Activated CD4-positive, alpha-beta T cell treated with anti-CD3 and anti-CD28 coated beads, Interleukin-2, amount 10 ng/mL, durations not matched to agents 7 days and 5 days (primary cell): ENCODE results near the gene QRFPR. TPM values are rescaled to one million over a fixed set of nuclear protein-coding genes. Genes with fewer than 3 reads are reported as not detected.
"Not testable (repeated sequence)": the region's sequence is repeated elsewhere in the genome, so short reads cannot be mapped to it uniquely, and the experiment has no call there.

Experiments
- CTCF ChIA-PET: fragments of 350-600 bp; sonication (Branson Sonifier 250); formaldehyde crosslinking; loops from one replicate; lab custom pipeline; 2021; ENCODE audit warnings: antibody characterized with exemption; lab: Charles Lee
- POLR2A ChIA-PET: fragments of 350-600 bp; sonication (Branson Sonifier 250); formaldehyde crosslinking; loops from one replicate; lab custom pipeline; 2021; ENCODE audit warnings: antibody characterized with exemption; lab: Charles Lee
- DNase-seq: peaks from one replicate; pipeline ENCODE4 v3.0.0-alpha.2; 2020
- H3K27ac Mint-ChIP-seq: one replicate; pipeline ENCODE4 v1.8.0; 2021; ENCODE audit warnings: mild to moderate bottlenecking, moderate library complexity, mixed read lengths
- H3K27me3 Mint-ChIP-seq: one replicate; pipeline ENCODE4 v1.8.0; 2021; ENCODE audit warnings: mixed read lengths
- H3K36me3 Mint-ChIP-seq: one replicate; pipeline ENCODE4 v1.8.0; 2021; ENCODE audit warnings: low read depth, mixed read lengths
- H3K4me1 Mint-ChIP-seq: one replicate; pipeline ENCODE4 v1.8.0; 2021; ENCODE audit warnings: mixed read lengths
- H3K4me3 Mint-ChIP-seq: one replicate; pipeline ENCODE4 v1.8.0; 2021; ENCODE audit warnings: mild to moderate bottlenecking, moderate library complexity, mixed read lengths
- H3K9me3 Mint-ChIP-seq: one replicate; pipeline ENCODE4 v1.8.0; 2021; ENCODE audit warnings: mixed read lengths
- total RNA-seq, 2 experiments: library from RNA; stranded (reverse); gene quantifications; one replicate each; pipeline ENCODE4 v1.2.3, GENCODE V29; 2021

Gene QRFPR
- total RNA-seq = not detected

DNA sequence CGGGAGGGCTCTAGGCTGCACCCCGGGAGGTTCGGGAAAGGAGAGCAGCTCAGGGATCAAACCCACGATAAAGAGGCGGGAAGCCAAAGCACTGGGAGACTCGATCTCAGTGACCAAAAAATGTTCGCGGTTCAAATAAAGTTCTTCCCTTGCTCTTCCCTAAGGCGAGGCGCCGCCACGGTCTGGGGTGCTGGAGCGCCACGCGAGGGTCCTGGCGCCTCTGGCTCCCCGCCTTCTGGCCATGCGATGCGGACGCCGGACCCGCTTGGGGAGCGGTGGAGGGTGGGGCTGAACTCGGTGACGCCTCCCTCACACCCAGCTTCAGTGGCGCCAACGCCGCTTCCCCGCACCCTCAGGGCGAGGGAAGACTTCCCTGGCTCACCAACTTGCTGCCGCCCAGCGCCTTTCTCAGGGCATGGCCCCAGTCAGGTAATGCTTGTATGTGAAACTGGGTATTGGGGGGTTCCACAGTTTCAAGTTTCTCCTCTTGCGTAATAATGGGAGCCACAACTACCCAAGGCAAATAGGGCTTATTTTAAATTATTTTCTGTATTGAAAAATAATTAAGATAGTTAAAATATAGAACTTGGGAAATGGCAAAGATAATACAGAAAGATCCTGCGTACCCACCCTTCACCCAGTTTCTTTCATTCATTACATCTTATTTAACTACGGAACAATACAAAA lies at the start of gene QRFPR:
QRFPR (minus strand) TSS at position 243 of the 687 bp plus-strand sequence. CDS start 371 bp downstream, outside the sequence.
- CTCF ChIA-PET = interaction anchor here (0.7 kb wide), 1 partner anchor 277 kb away, joined by 3 read pairs; no protein-coding TSS in a partner anchor

DNA sequence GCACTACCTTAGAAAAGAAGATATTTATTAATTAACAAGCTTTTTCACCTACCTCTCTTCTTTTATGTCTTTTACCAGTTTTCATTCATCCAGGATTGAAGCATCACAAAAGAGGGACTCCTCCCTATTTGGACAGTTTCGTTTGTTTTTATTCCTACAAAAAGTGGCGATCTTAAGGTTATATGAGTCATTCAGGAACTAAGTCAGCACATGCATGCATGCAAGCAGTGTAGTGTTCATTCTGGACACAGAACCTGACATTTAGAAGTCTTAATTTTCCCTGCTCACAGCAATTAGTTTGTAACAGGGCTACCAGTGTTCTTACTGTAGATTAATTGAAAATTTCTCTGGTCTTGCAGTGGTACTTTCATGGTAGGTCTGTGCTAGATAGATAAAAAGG lies 47.9 kb upstream of the QRFPR start:
- Mint-ChIP-seq H3K9me3 (no peaks in the 10 kb centered on the region), H3K4me3 (no peak overlapping the region), H3K27me3 (peaks cover 2% of the 10 kb centered on the region), H3K4me1 (no peaks in the 10 kb centered on the region), H3K27ac (no peak overlapping the region), H3K36me3 (no peaks in the 10 kb centered on the region)
- ChIA-PET CTCF (no interaction called here), POLR2A (no interaction called here)
- no peak for DNase-seq

More for the DNA sequence above, at the start of gene QRFPR:
- POLR2A ChIA-PET = no interaction called here
- DNase-seq = no peak
- H3K27me3 Mint-ChIP-seq = peaks cover 71% of the 10 kb centered on the region
- no peaks in the 10 kb centered on the region for H3K9me3 Mint-ChIP-seq
- peak within 1 kb of the TSS; percentile 58 for H3K27ac Mint-ChIP-seq
- peak within 1 kb of the TSS; percentile 44 for H3K4me3 Mint-ChIP-seq
- no peaks in the 10 kb centered on the region for H3K36me3 Mint-ChIP-seq
- H3K4me1 Mint-ChIP-seq = peaks cover 6% of the 10 kb centered on the region

DNA sequence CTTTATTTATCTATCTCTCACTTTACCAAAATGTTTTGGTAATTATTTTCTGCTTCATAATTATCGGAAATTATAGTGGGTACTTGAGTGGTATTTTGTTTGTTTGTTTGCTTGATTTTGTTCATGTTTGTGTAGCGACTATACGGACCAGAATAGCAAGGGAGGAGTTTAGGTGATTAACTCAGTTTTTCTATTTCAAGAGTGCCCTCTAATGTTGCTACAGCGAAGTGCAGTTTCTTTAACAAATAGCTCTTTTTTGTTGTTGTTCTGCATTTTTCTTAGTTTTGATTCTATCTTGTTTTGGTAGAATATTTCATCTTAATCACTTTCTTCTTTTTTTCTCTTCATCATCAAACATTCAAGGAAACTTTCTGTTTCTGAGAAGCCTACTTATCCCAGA lies 40.8 kb upstream of the QRFPR start:
- CTCF ChIA-PET = no interaction called here
- H3K27me3 Mint-ChIP-seq = peaks cover 4% of the 10 kb centered on the region
- H3K4me1 Mint-ChIP-seq = no peaks in the 10 kb centered on the region
- no peak for DNase-seq
- no peaks in the 10 kb centered on the region for H3K9me3 Mint-ChIP-seq
- no peak overlapping the region for H3K4me3 Mint-ChIP-seq
- no peak overlapping the region for H3K27ac Mint-ChIP-seq
- POLR2A ChIA-PET = no interaction called here
- no peaks in the 10 kb centered on the region for H3K36me3 Mint-ChIP-seq

DNA sequence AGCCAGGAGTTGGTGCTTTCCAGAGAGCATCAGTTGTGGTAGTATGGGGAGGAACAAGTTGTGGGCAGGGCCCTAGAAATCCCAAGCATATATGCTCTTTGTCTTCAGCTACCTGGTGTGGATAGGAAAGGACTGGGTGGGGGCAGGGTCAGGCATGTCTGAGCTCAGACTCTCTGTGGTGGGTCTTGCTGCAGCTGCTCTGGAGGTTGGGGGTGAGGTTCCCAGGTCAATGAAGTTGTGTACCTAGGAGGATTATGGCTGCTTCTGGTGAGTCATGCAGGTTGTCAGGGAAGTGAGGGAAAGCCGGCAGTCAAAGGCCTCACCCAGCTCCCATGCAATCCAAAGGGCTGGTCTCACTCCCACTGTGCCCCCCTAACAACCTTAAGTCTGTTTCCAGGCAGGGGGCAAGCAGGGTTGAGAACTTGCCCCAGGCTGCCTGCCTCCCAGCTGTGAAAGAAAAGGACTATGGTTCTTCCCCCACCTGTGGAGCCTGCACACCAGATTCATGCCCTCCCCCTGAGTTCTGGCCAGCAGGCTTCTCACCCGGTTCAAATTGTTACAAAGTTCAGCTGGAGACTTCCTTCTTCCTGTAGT lies 30.4 kb upstream of the QRFPR start:
- CTCF ChIA-PET = no interaction called here

DNA sequence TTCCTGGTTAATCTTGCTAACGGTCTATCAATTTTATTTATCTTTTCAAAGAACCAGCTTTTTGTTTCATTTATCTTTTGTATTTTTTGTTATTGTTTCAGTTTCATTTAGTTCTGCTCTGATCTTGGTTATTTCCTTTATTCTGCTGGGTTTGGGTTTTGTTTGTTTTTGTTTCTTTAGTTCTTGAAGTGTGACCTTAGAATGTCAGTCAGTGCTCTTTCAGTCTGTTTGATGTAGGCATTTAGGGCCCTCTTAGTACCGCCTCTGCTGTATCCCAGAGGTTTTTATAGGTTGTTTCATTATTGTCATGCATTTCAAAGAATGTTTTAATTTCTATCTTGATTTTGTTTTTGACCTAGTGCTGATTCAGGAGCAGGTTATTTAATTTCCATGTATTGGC lies 27.7 kb upstream of the QRFPR start:
- H3K4me1 Mint-ChIP-seq, H3K27ac Mint-ChIP-seq, DNase-seq, CTCF ChIA-PET, H3K9me3 Mint-ChIP-seq, POLR2A ChIA-PET, H3K36me3 Mint-ChIP-seq, H3K4me3 Mint-ChIP-seq: not testable (repeated sequence)
- H3K27me3 Mint-ChIP-seq = peaks cover 26% of the 10 kb centered on the region

More for the DNA sequence above, 30.4 kb upstream of the QRFPR start:
- no peak overlapping the region for H3K4me3 Mint-ChIP-seq
- no peak overlapping the region for H3K27ac Mint-ChIP-seq
- POLR2A ChIA-PET = no interaction called here
- H3K4me1 Mint-ChIP-seq = peaks cover 7% of the 10 kb centered on the region
- no peak for DNase-seq
- H3K9me3 Mint-ChIP-seq = no peaks in the 10 kb centered on the region
- H3K36me3 Mint-ChIP-seq = no peaks in the 10 kb centered on the region
- peaks cover 23% of the 10 kb centered on the region for H3K27me3 Mint-ChIP-seq

DNA sequence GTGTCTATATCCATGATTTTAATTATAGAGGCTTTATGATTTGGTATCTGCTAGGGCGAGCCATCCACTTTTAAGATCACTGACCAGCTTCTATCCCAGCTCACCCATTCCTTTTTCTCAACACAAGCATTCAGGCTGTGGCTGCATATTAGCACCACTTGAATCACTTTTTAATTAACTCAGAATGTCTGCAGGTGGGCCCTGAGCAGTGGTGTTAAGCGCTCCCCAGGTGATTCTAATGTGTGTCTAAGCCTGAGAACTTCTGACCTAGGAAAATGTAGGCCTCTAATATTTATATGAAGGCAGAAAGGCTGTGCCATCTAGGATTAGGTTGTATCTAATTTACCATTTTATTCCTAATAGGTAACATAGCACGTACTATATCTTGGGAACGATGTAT lies 19.8 kb upstream of the QRFPR start:
- Mint-ChIP-seq H3K9me3 (no peaks in the 10 kb centered on the region), H3K36me3 (no peaks in the 10 kb centered on the region), H3K27ac (no peak overlapping the region)

DNA sequence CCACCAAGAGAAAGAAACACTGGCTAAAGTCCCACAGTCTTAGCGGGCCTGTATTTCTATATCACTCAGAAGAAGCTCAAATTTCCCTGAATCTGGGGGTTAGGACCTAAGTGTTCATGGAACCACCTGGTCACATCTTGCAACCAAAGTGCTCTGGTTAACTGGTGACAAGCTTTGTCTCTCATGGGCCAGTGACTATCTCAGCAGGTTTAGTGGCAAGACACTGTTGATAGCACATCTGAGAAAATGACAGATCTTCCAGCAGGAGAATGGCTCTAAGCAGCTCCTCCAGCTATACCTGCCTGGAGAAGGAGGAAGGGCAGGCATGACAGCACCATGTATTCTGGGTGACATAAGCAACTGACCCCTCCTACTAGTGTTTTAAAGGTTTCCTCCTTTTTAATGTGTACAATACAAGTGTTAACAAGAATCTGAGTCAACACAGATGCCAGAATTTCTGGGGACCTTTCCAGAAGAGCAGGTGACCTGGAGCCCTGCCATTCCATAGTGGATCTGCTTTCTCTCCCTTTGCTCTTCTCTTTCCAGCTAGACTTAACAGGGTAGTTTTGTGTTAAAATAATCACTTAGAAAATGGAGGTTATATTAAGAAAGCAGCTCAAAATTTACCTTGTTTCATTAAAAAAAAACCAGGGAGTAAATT lies 17.3 kb upstream of the QRFPR start:
- POLR2A ChIA-PET = no interaction called here
- Mint-ChIP-seq H3K9me3 (no peaks in the 10 kb centered on the region), H3K27me3 (no peaks in the 10 kb centered on the region), H3K4me1 (no peaks in the 10 kb centered on the region), H3K27ac (no peak overlapping the region), H3K4me3 (no peak overlapping the region), H3K36me3 (no peaks in the 10 kb centered on the region)
- DNase-seq = no peak
- CTCF ChIA-PET = no interaction called here

More for the DNA sequence above, 19.8 kb upstream of the QRFPR start:
- DNase-seq = no peak
- CTCF ChIA-PET = interaction anchor here (0.6 kb wide), 1 partner anchor 294 kb away, joined by 3 read pairs; no protein-coding TSS in a partner anchor
- POLR2A ChIA-PET = no interaction called here
- H3K27me3 Mint-ChIP-seq = peaks cover 10% of the 10 kb centered on the region
- no peaks in the 10 kb centered on the region for H3K4me1 Mint-ChIP-seq
- no peak overlapping the region for H3K4me3 Mint-ChIP-seq

DNA sequence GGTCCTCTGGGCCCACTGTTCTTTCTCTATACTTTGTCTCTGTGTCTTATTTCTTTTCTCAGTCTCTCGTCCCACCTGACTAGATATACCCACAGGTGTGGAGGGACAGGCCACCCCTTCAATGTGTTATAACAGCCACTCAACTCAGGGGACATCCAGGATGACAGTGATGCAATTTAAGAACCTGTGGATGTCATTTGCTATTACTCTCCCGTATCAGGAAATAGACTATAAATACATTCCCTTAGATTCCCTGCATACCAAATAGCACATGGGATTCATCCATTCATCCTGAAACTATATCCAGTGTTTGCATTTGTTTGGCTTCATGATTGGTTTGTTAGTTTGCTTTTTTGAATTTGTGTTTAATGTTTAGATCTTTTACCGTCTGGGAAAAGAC lies 16.6 kb upstream of the QRFPR start:
- CTCF ChIA-PET = no interaction called here

DNA sequence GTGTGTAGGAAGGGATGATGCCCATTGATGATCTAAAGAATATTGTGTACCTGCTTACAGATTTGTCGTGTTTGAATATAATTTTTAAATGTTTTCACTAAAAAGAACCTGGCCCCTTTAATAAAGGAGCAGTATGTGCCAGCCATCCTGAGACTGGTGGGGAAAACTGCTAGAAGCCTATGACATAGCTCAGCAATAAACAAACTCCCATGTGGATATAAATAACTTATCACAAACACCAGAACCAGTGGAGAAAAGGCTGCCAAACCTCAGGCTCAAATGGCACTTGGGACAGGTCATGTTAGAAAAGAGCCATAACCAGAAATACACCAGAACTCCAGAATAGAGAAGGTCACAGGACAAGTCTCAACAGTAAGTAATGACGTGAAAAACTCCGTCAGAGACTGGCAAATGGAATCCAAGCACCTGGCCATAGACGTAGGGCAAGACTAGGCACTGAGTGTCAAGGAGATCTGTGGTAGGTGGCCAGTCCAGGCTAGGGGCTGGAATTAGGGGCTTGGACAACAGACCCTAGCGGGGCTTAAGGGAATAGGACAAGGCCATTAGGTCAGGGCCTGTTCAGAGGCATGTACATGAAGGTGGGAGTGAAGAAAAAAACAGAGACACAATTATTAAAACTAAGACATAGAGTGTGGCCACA lies 11.7 kb upstream of the QRFPR start:
- no peaks in the 10 kb centered on the region for H3K36me3 Mint-ChIP-seq
- no peaks in the 10 kb centered on the region for H3K4me1 Mint-ChIP-seq
- no peak overlapping the region for H3K27ac Mint-ChIP-seq
- no peak for DNase-seq
- H3K27me3 Mint-ChIP-seq = peaks cover 13% of the 10 kb centered on the region
- POLR2A ChIA-PET = no interaction called here
- H3K9me3 Mint-ChIP-seq = no peaks in the 10 kb centered on the region
- no peak overlapping the region for H3K4me3 Mint-ChIP-seq
- CTCF ChIA-PET = no interaction called here

More for the DNA sequence above, 16.6 kb upstream of the QRFPR start:
- Mint-ChIP-seq H3K9me3 (no peaks in the 10 kb centered on the region), H3K4me3 (no peak overlapping the region), H3K4me1 (no peaks in the 10 kb centered on the region), H3K27ac (no peak overlapping the region), H3K27me3 (no peaks in the 10 kb centered on the region), H3K36me3 (no peaks in the 10 kb centered on the region)
- POLR2A ChIA-PET = no interaction called here
- DNase-seq = no peak

DNA sequence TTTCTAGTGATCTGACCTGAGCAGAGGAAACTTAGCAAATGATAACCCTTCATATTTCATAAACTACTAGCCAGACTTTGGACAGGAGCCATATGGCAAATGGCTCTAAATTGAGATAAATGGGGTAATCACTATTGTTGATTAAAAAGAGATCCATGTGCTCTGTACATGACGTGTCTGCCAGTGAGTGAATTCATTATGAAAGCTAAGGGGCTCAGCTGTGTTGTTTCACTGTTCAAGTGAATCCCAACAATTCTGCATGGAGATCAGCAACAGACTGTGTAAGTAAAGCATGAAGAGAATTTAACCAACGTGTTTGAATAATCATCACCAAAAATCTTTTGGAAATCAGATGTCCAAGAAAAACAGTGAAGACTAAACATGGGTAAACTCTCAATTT lies 9.5 kb upstream of the QRFPR start:
- ChIA-PET POLR2A (no interaction called here), CTCF (no interaction called here)
- H3K4me3 Mint-ChIP-seq = no peak overlapping the region
- H3K4me1 Mint-ChIP-seq = no peaks in the 10 kb centered on the region
- H3K9me3 Mint-ChIP-seq = no peaks in the 10 kb centered on the region
- no peak for DNase-seq
- peaks cover 28% of the 10 kb centered on the region for H3K27me3 Mint-ChIP-seq
- no peaks in the 10 kb centered on the region for H3K36me3 Mint-ChIP-seq
- no peak overlapping the region for H3K27ac Mint-ChIP-seq

DNA sequence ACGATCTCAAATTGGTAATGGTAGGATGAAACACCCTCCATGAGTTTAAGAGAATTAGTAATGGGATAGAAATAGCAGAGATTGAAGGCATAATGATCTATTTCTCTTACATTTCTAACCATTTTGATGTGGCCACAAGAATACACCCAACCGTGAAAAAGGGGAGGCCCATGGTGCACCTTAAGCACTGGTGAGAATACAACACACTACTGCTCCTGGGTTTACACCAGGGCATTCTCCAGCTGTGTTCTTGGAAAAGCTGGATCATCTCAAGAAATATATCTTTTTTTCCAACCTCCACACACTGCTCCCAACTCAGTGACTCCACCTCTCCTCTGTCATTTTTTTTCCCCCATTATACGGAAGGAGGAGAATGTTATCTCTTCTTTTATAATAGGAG lies 1.5 kb downstream of the QRFPR start:
- CTCF ChIA-PET = interaction anchor here (1.0 kb wide), 1 partner anchor 8 kb away, joined by 3 read pairs; no protein-coding TSS in a partner anchor
- no peaks in the 10 kb centered on the region for H3K36me3 Mint-ChIP-seq

DNA sequence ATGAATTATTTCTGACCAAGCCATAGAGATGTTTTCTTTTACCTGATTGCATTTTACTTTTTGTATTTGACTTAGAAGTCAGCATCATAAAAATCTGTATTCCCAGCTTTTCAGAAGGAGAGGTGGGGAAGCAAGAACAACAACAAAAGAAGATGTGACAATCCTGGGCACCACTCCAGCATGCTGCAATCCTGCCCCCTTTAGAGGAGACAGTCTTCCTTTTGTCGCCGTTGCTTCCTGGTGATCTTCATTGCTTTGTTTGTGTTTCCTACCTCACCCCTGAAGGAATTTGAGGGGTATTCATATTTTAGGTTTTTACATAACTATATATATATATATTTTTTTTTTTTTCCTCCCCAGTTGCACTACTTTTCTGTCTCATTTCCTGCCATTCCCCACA lies 3.7 kb downstream of the QRFPR start:
- DNase-seq = no peak
- POLR2A ChIA-PET = no interaction called here
- H3K27me3 Mint-ChIP-seq = peaks cover 58% of the 10 kb centered on the region
- no peak overlapping the region for H3K27ac Mint-ChIP-seq
- no peak overlapping the region for H3K4me3 Mint-ChIP-seq
- no peaks in the 10 kb centered on the region for H3K9me3 Mint-ChIP-seq
- H3K36me3 Mint-ChIP-seq = no peaks in the 10 kb centered on the region
- H3K4me1 Mint-ChIP-seq = peaks cover 6% of the 10 kb centered on the region
- CTCF ChIA-PET = no interaction called here

More for the DNA sequence above, 1.5 kb downstream of the QRFPR start:
- POLR2A ChIA-PET = no interaction called here
- no peaks in the 10 kb centered on the region for H3K9me3 Mint-ChIP-seq
- peaks cover 6% of the 10 kb centered on the region for H3K4me1 Mint-ChIP-seq
- no peak overlapping the region for H3K4me3 Mint-ChIP-seq
- no peak for DNase-seq
- no peak overlapping the region for H3K27ac Mint-ChIP-seq
- H3K27me3 Mint-ChIP-seq = peaks cover 68% of the 10 kb centered on the region

DNA sequence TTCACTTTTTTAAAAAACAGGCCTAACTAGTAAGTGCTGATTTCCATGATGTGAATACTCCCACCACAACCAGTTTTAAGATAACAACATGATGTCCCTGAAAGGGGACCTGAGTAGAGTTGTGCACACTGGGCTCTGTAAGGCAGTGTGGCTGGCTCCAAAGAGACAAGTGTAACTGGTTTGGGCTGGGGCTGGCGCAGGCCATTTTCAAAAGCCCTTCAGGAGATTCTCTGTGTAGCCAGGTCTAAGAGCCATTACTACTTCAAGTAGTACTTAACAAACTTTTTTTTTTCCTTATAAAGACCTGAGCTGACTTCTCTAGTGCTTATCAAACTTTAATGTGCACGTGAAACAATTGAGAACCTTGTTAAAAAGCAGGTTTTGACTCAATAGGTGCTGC lies 4.3 kb downstream of the QRFPR start:
- POLR2A ChIA-PET = no interaction called here
- CTCF ChIA-PET = no interaction called here
- Mint-ChIP-seq H3K4me3 (no peak overlapping the region), H3K27me3 (peaks cover 53% of the 10 kb centered on the region), H3K27ac (no peak overlapping the region), H3K4me1 (peaks cover 6% of the 10 kb centered on the region), H3K36me3 (no peaks in the 10 kb centered on the region), H3K9me3 (no peaks in the 10 kb centered on the region)
- no peak for DNase-seq
